Measurements from ENCODE around the gene USH2A. TPM values are rescaled to one million over a fixed set of nuclear protein-coding genes. Genes with fewer than 3 reads are reported as not detected.

USH2A gene
- total RNA-seq, 2 experiments from 2014 or later = not detected

DNA sequence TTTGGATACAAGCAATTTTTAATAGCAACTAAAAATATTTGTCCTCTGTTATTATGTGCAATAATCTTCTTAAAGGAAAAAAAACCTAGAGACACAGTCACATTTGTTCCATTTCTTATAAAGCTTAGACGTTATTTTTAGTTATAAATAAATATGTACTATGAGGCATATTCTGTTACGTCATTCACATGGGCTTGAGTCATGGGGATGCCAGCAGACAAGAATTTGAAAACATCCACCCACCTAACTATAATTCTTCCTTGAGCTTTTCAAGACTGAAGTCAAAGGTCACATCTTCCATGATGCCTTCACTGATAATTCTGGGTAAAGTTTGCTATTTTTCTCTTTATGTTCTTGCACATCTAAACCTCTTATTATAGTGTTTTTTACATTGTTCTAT is 587.3 kb downstream of the USH2A start:
- Mint-ChIP-seq H3K4me1 (ENCODE audit: low read depth) (no peaks in the 10 kb centered on the region), H3K36me3 (ENCODE audit: low read depth) (no peaks in the 10 kb centered on the region), H3K27me3 (no peaks in the 10 kb centered on the region), H3K9me3 (peaks cover 15% of the 10 kb centered on the region), H3K27ac (no peak overlapping the region), H3K4me3 (no peak overlapping the region)
- ChIA-PET CTCF (no interaction called here), POLR2A (no interaction called here)
- TF ChIP-seq CTCF (IDR thresholded peaks at IDR 0.05) = no peak
- Histone ChIP-seq H3K4me1 (ENCODE audit: insufficient read depth, low read length) (no peaks in the 10 kb centered on the region), H3K27ac (ENCODE audit: low read depth in 1 of 2, low read length in 2 of 2) (no peak overlapping the region), H3K27me3 (ENCODE audit: control insufficient read depth in 1 of 2, insufficient read depth in 2 of 2, low read length in 2 of 2) (no peaks in the 10 kb centered on the region), H3K9me3 (ENCODE audit: control insufficient read depth in 1 of 2, insufficient read depth in 1 of 2, low read length in 2 of 2) (no peaks in the 10 kb centered on the region), H3K4me3 (ENCODE audit: low read length) (no peak overlapping the region), H3K36me3 (ENCODE audit: insufficient read depth, low read length) (no peaks in the 10 kb centered on the region)
- intact Hi-C loops (cut with DNase I, micrococcal nuclease) = no loop called here
- DNase-seq (no peak), ATAC-seq (ENCODE audit: poor library complexity) (no peak)

GRCh38 chr1:215833941-215834729 is 589.1 kb downstream of the USH2A start:
- ChIA-PET POLR2A (no interaction called here), CTCF (interaction anchor here (0.7 kb wide), 1 partner anchor 35 kb away, joined by 5 read pairs; no protein-coding TSS in a partner anchor)
- TF ChIP-seq CTCF (IDR thresholded peaks at IDR 0.05) = no peak
- Histone ChIP-seq H3K27me3 (ENCODE audit: control insufficient read depth in 1 of 2, insufficient read depth in 2 of 2, low read length in 2 of 2) (no peaks in the 10 kb centered on the region), H3K27ac (ENCODE audit: low read depth in 1 of 2, low read length in 2 of 2) (no peak overlapping the region), H3K4me3 (ENCODE audit: low read length) (no peak overlapping the region), H3K36me3 (ENCODE audit: insufficient read depth, low read length) (no peaks in the 10 kb centered on the region), H3K4me1 (ENCODE audit: insufficient read depth, low read length) (no peaks in the 10 kb centered on the region), H3K9me3 (ENCODE audit: control insufficient read depth in 1 of 2, insufficient read depth in 1 of 2, low read length in 2 of 2) (peaks cover 0 to 3% of the 10 kb centered on the region in 2 experiments)
- ATAC-seq (ENCODE audit: poor library complexity) = no peak
- Mint-ChIP-seq H3K27ac (no peak overlapping the region), H3K9me3 (peaks cover 20% of the 10 kb centered on the region), H3K27me3 (no peaks in the 10 kb centered on the region), H3K4me1 (ENCODE audit: low read depth) (no peaks in the 10 kb centered on the region), H3K36me3 (ENCODE audit: low read depth) (no peaks in the 10 kb centered on the region), H3K4me3 (no peak overlapping the region)
- intact Hi-C loops (cut with DNase I, micrococcal nuclease) = no loop called here
- no peak for DNase-seq

- ChIA-PET CTCF (no interaction called here), POLR2A (interaction anchor here (0.7 kb wide), 1 partner anchor 300 kb away, joined by 3 read pairs; no protein-coding TSS in a partner anchor)
- intact Hi-C loops (cut with DNase I, micrococcal nuclease) = no loop called here
- DNase-seq (no peak), ATAC-seq (ENCODE audit: poor library complexity) (no peak)
- no peak overlapping the region for H3K27ac Mint-ChIP-seq
- no peaks in the 10 kb centered on the region for H3K27me3 ChIP-seq (ENCODE audit: control insufficient read depth in 1 of 2, insufficient read depth in 2 of 2, low read length in 2 of 2)
- no peaks in the 10 kb centered on the region for H3K4me1 ChIP-seq (ENCODE audit: insufficient read depth, low read length)
- TF ChIP-seq CTCF (IDR thresholded peaks at IDR 0.05) = no peak
- no peak overlapping the region for H3K27ac ChIP-seq (ENCODE audit: low read depth in 1 of 2, low read length in 2 of 2)
- H3K9me3 Mint-ChIP-seq = peaks cover 16% of the 10 kb centered on the region
- no peaks in the 10 kb centered on the region for H3K27me3 Mint-ChIP-seq
- no peak overlapping the region for H3K4me3 Mint-ChIP-seq
- H3K36me3 Mint-ChIP-seq (ENCODE audit: low read depth) = no peaks in the 10 kb centered on the region
- no peak overlapping the region for H3K4me3 ChIP-seq (ENCODE audit: low read length)
- H3K4me1 Mint-ChIP-seq (ENCODE audit: low read depth) = no peaks in the 10 kb centered on the region
- H3K36me3 ChIP-seq (ENCODE audit: insufficient read depth, low read length) = no peaks in the 10 kb centered on the region
- peaks cover 0 to 3% of the 10 kb centered on the region in 2 experiments for H3K9me3 ChIP-seq (ENCODE audit: control insufficient read depth in 1 of 2, insufficient read depth in 1 of 2, low read length in 2 of 2)
These were observed 592.9 kb downstream of the USH2A start for GRCh38 chr1:215830226-215830810.
